CD4-positive, alpha-beta T cell (primary cell): ENCODE results near the gene DPP9. TPM values are rescaled to one million over a fixed set of nuclear protein-coding genes. Genes with fewer than 3 reads are reported as not detected.

Experiments
- ATAC-seq: fragments of 200-7000 bp; cut with Tn5 transposase; one replicate; pipeline ENCODE4 v1.10.0; 2022; ENCODE audit warnings: mild to moderate bottlenecking; ENCODE audit not compliant: poor library complexity
- CTCF ChIA-PET: fragments of 350-600 bp; sonication (Branson Sonifier 250); formaldehyde crosslinking; loops from one replicate; lab custom pipeline; 2021; ENCODE audit warnings: antibody characterized with exemption, inconsistent platforms; lab: Charles Lee
- POLR2A ChIA-PET: fragments of 350-600 bp; sonication (Branson Sonifier 250); formaldehyde crosslinking; loops from one replicate; lab custom pipeline; 2021; ENCODE audit warnings: antibody characterized with exemption, inconsistent platforms; lab: Charles Lee
- DNase-seq, 14 experiments: peaks; one replicate each; pipeline ENCODE4 v3.0.0-alpha.2; 2013 to 2020; ENCODE audit warnings: mixed read lengths in 2 of 14
- H3K27ac ChIP-seq, 2 donors: one replicate each; pipeline versions ENCODE4 v1.5.1 to v1.7.0; 2013; ENCODE audit warnings: low read length in 2 of 2, low read depth in 1 of 2, mild to moderate bottlenecking in 1 of 2
- H3K27me3 ChIP-seq, 2 experiments: 1 replicate in 1 of 2; 2 replicates in 1 of 2; pipeline versions ENCODE4 v1.6.1 to v1.7.0; 2013; ENCODE audit warnings: low read length in 2 of 2, control low read depth in 1 of 2, mild to moderate bottlenecking in 1 of 2, moderate library complexity in 1 of 2; ENCODE audit not compliant: insufficient read depth in 2 of 2, control insufficient read depth in 1 of 2
- H3K36me3 ChIP-seq: one replicate; pipeline ENCODE4 v1.6.1; 2013; ENCODE audit warnings: low read length, control low read depth; ENCODE audit not compliant: insufficient read depth
- H3K4me1 ChIP-seq: one replicate; pipeline ENCODE4 v1.6.1; 2013; ENCODE audit warnings: low read length, control low read depth; ENCODE audit not compliant: insufficient read depth
- H3K4me3 ChIP-seq: one replicate; pipeline ENCODE4 v1.5.1; 2013; ENCODE audit warnings: mild to moderate bottlenecking, low read length, moderate library complexity
- H3K9me3 ChIP-seq, 2 experiments: 1 replicate in 1 of 2; 2 replicates in 1 of 2; pipeline versions ENCODE4 v1.6.1 to v1.7.0; 2013; ENCODE audit warnings: low read length in 2 of 2, mild to moderate bottlenecking in 2 of 2, control low read depth in 1 of 2, moderate library complexity in 1 of 2; ENCODE audit not compliant: control insufficient read depth in 1 of 2, insufficient read depth in 1 of 2
- H3K27ac Mint-ChIP-seq: one replicate; pipeline ENCODE4 v1.8.0; 2020; ENCODE audit warnings: mixed read lengths
- H3K27me3 Mint-ChIP-seq: one replicate; pipeline ENCODE4 v1.8.0; 2021; ENCODE audit warnings: mixed read lengths
- H3K36me3 Mint-ChIP-seq: one replicate; pipeline ENCODE4 v1.8.0; 2021; ENCODE audit warnings: low read depth, mixed read lengths
- H3K4me1 Mint-ChIP-seq: one replicate; pipeline ENCODE4 v1.8.0; 2021; ENCODE audit warnings: low read depth, mixed read lengths
- H3K4me3 Mint-ChIP-seq: one replicate; pipeline ENCODE4 v1.8.0; 2020; ENCODE audit warnings: mild to moderate bottlenecking, mixed read lengths
- H3K9me3 Mint-ChIP-seq: one replicate; pipeline ENCODE4 v1.8.0; 2020; ENCODE audit warnings: mixed read lengths
- intact Hi-C, 2 experiments: fragments of 100-400 bp; cut with DNase I in 1 of 2; cut with micrococcal nuclease in 1 of 2; formaldehyde crosslinking; loops; one replicate each; pipeline versions ENCODE4 v1.15.1 to v1.9.0; 2023 to 2025; cut with DNase I, micrococcal nuclease
- total RNA-seq, 174 experiments: library from RNA in 2 of 174; stranded (reverse) in 2 of 174; gene quantifications; one replicate each; pipeline ENCODE4 v1.2.3 and lab custom pipeline; 2021 to 2026
- TF ChIP-seq, protein P1 (sequence below): fragments of 200-600 bp; IDR thresholded peaks from one replicate; pipeline ENCODE4 v1.8.0; 2022; ENCODE audit warnings: antibody characterized with exemption, mild to moderate bottlenecking

The DPP9 gene
- total RNA-seq, 2 experiments from 2014 or later, result 67.9 to 72.8 TPM

DNA sequence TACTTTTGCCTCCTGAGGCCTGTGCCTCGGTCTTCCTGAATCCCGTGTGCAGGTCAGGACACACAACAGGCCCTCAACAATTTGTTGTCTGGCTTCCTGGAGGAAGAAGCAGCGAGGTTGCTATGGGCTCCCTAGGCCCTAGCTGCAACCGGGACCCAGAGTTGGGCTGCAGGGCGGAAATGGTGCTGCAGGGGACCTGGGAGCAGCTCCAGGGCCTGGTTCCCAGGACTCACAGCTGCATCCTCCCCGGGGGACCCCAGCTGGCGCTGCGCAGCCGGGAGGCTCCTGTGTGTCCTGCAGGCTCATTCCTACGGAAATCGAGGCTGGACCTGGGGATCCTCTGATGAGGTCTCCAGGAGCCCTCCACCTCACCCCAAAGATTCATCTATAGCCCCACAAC lies 85.3 kb downstream of the DPP9 start:
- Mint-ChIP-seq H3K4me1 (peaks cover 34% of the 10 kb centered on the region), H3K27ac (peak overlapping the region; percentile 94)
- H3K27me3 ChIP-seq, result no peaks in the 10 kb centered on the region

DNA sequence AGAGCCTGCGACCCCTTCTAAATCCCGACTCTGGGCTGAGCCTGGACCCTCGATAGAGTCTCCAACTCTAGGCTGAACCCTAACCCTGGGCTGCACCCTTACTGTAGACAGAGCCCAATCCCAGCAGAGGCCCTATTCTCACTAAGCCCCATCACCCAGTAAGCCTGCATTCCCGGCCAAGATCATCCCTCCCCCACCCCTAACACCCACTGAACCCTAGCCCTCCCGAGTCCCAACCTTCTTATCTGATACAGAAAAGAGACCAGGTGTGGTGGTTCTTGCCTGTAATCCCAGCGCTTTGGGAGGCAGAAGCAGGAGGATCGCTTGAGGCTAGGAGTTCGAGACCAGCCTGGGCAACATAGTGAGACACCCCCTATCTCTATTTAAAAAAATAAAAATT lies 86.9 kb downstream of the DPP9 start:
- peaks cover 37% of the 10 kb centered on the region for H3K4me1 Mint-ChIP-seq
- Histone ChIP-seq H3K9me3 (no peaks in the 10 kb centered on the region), H3K4me1 (peaks cover 62% of the 10 kb centered on the region), H3K4me3 (peak overlapping the region; percentile 59), H3K27ac (no peak overlapping the region), H3K27me3 (no peaks in the 10 kb centered on the region), H3K36me3 (peaks cover 4% of the 10 kb centered on the region)
- TF ChIP-seq, protein P1, sequence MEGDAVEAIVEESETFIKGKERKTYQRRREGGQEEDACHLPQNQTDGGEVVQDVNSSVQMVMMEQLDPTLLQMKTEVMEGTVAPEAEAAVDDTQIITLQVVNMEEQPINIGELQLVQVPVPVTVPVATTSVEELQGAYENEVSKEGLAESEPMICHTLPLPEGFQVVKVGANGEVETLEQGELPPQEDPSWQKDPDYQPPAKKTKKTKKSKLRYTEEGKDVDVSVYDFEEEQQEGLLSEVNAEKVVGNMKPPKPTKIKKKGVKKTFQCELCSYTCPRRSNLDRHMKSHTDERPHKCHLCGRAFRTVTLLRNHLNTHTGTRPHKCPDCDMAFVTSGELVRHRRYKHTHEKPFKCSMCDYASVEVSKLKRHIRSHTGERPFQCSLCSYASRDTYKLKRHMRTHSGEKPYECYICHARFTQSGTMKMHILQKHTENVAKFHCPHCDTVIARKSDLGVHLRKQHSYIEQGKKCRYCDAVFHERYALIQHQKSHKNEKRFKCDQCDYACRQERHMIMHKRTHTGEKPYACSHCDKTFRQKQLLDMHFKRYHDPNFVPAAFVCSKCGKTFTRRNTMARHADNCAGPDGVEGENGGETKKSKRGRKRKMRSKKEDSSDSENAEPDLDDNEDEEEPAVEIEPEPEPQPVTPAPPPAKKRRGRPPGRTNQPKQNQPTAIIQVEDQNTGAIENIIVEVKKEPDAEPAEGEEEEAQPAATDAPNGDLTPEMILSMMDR, result no peak
- H3K27ac Mint-ChIP-seq, result no peak overlapping the region
- DNase-seq, result no peak
- no peaks in the 10 kb centered on the region for H3K9me3 Mint-ChIP-seq
- ChIA-PET CTCF (interaction anchor here (0.7 to 2.0 kb wide), 7 partner anchors 9 to 166 kb away, joined by 3 to 14 read pairs (median 4); no protein-coding TSS in a partner anchor), POLR2A (interaction anchor here (1.7 kb wide), 1 partner anchor 70 kb away, joined by 4 read pairs; no protein-coding TSS in a partner anchor)
- peaks cover 3% of the 10 kb centered on the region for H3K36me3 Mint-ChIP-seq
- H3K4me3 Mint-ChIP-seq, result peak overlapping the region; percentile 56
- peaks cover 5% of the 10 kb centered on the region for H3K27me3 Mint-ChIP-seq
- intact Hi-C loops, result loop anchor here (1.0 to 10.0 kb wide), 8 partner anchors 60 to 392 kb away; partner anchors contain the start of genes HDGFL2 (in 1 of the 2), MPND (in 1 of the 2), SEMA6B (in 1 of the 2) and UBXN6 (in 1 of the 2)
- no peak for ATAC-seq

More for the DNA sequence above, 85.3 kb downstream of the DPP9 start:
- peaks cover 3% of the 10 kb centered on the region for H3K36me3 Mint-ChIP-seq
- ChIA-PET CTCF (no interaction called here), POLR2A (interaction anchor here (0.9 kb wide), 1 partner anchor 32 kb away, joined by 3 read pairs; the partner anchor contains the start of gene MYDGF)
- DNase-seq, result peak in 2 of 14 experiments; percentile 27 to 50
- peaks cover 61% of the 10 kb centered on the region for H3K4me1 ChIP-seq
- H3K9me3 ChIP-seq, result no peaks in the 10 kb centered on the region
- ATAC-seq, result no peak
- peak overlapping the region; percentile 54 for H3K4me3 ChIP-seq
- H3K36me3 ChIP-seq, result peaks cover 4% of the 10 kb centered on the region
- TF ChIP-seq, protein P1, result no peak
- H3K27me3 Mint-ChIP-seq, result peaks cover under 1% of the 10 kb centered on the region
- peak overlapping the region; percentile 86 to 87 for H3K27ac ChIP-seq
- peak overlapping the region; percentile 82 for H3K4me3 Mint-ChIP-seq
- H3K9me3 Mint-ChIP-seq, result no peaks in the 10 kb centered on the region
- intact Hi-C loops, result loop anchor here in 1 of 2 experiments (2.0 to 10.0 kb wide), 5 partner anchors 152 to 394 kb away; partner anchors contain the start of genes FEM1A, HDGFL2, MPND and UBXN6

DNA sequence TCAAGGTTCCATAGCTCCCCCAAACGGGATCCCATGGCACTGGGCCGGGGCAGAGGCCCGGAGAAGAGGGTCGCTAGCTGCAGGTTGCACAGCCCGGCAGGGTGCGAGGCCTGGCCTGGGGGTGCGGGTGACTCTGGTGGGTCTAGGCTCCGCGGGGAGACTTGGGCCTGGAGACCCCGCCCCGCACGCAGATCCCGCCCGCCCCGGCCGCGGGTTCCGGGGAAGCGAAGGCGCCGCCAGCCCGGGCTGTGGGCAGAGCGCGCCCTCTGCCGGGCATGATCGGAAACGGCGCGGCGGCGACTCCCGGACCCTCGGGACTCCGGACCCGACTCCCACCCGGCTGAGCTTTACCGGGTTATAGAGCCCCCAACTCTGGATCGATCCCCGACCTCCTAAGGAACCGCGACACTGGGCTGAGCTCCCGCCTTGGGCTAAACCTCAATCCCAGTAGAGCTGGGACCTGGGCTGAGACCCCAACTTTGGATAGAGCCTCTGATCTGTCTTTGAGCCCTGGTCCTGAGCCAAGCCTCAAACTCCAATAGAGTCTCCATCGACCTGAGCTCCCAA lies 87.4 kb downstream of the DPP9 start:
- intact Hi-C loops, result loop anchor here (1.0 to 10.0 kb wide), 8 partner anchors 60 to 391 kb away; partner anchors contain the start of genes HDGFL2 (in 1 of the 2), MPND (in 1 of the 2), SEMA6B (in 1 of the 2) and UBXN6 (in 1 of the 2)
- ATAC-seq, result peak; percentile 12

More for the DNA sequence above, 87.4 kb downstream of the DPP9 start:
- Mint-ChIP-seq H3K27ac (no peak overlapping the region), H3K9me3 (no peaks in the 10 kb centered on the region), H3K4me1 (peaks cover 33% of the 10 kb centered on the region), H3K27me3 (peaks cover 5% of the 10 kb centered on the region), H3K4me3 (peak overlapping the region; percentile 56), H3K36me3 (peaks cover 3% of the 10 kb centered on the region)
- peaks cover 57% of the 10 kb centered on the region for H3K4me1 ChIP-seq
- H3K27ac ChIP-seq, result peak overlapping the region in 1 of 2 donors; percentile 4
- TF ChIP-seq, protein P1, result peak; percentile 88
- POLR2A ChIA-PET, result interaction anchor here (0.6 to 1.7 kb wide), 4 partner anchors 40 to 165 kb away, joined by 3 to 4 read pairs (median 4); no protein-coding TSS in a partner anchor
- no peaks in the 10 kb centered on the region for H3K27me3 ChIP-seq
- H3K4me3 ChIP-seq, result peak overlapping the region; percentile 59
- DNase-seq, result peak; percentile 56 to 87 (median 71)
- no peaks in the 10 kb centered on the region for H3K9me3 ChIP-seq
- CTCF ChIA-PET, result interaction anchor here (0.7 to 2.0 kb wide), 7 partner anchors 8 to 165 kb away, joined by 3 to 14 read pairs (median 4); no protein-coding TSS in a partner anchor
- peaks cover 2% of the 10 kb centered on the region for H3K36me3 ChIP-seq
